Superior temporal gyrus (tissue), 1 donor: ENCODE measurements around the gene PDE4A.
A peak's percentile ranks its signal among the peaks of the same experiment; 100 is the strongest.
"Not testable (repeated sequence)": the region's sequence is repeated elsewhere in the genome, so short reads cannot be mapped to it uniquely, and the experiment has no call there.

Experiments used
- DNase-seq: peaks from one replicate; pipeline ENCODE4 v3.0.0-alpha.2; 2016; ENCODE audit errors: extremely low spot score

PDE4A gene

DNA sequence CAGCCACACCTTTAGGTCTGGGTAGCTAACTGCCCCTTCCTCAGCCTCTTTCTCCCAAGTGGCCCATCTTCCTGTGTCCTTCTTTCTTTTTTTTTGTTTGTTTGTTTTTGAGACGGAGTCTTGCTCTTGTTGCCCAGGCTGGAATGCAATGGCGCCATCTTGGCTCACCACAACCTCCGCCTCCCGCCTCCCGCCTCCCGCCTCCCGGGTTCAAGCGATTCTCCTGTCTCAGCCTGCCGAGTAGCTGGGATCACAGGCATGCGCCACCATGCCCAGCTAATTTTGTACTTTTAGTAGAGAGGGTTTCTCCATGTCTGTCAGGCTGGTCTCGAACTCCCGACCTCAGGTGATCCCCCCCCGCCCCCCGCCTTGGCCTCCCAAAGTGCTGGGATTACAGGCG is 41.7 kb downstream of the PDE4A start:
- DNase-seq = not testable (repeated sequence)

DNA sequence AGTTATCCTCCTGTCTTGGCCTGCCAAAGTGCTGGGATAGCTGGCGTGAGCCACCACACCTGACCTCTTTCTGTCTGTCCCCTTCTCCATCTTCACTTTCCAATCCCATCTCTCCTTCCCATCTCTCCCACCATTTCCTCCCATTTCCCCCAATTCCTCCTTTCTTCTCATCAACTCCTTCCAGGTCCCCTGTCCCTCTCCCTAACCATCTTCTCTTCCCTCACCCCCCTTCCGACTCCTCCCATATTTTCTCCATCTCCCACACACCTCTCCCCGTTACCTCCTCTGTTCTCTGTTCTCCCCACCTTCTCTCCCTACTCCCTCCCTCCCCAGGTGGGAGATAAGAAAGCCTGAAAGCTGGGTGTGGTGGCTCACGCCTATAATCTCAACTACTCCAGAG is 42.2 kb downstream of the PDE4A start:
- DNase-seq = no peak

DNA sequence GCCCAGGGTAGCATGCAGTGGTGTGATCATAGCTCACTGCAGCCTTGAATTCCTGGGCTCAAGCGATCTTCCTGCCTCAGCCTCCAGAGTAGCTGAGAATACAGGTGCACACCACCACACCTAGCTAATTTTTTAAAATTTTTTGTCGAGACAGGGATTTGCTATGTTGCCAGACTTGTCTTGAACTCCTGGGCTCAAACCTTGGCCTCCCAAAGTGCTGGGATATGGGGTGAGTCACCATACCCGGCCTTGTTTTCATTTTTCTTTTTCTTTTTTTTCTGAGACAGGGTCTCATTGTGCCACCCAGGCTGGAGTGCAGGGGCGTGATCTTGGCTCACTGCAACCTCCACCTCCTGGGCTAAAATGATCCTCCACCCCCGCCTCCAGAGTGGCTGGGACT is 44.1 kb downstream of the PDE4A start:
- DNase-seq = no peak

DNA sequence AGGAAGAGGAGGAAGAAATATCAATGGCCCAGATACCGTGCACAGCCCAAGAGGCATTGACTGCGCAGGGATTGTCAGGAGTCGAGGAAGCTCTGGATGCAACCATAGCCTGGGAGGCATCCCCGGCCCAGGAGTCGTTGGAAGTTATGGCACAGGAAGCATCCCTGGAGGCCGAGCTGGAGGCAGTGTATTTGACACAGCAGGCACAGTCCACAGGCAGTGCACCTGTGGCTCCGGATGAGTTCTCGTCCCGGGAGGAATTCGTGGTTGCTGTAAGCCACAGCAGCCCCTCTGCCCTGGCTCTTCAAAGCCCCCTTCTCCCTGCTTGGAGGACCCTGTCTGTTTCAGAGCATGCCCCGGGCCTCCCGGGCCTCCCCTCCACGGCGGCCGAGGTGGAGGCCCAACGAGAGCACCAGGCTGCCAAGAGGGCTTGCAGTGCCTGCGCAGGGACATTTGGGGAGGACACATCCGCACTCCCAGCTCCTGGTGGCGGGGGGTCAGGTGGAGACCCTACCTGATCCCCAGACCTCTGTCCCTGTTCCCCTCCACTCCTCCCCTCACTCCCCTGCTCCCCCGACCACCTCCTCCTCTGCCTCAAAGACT is 46.9 kb downstream of the PDE4A start:
- DNase-seq = no peak

DNA sequence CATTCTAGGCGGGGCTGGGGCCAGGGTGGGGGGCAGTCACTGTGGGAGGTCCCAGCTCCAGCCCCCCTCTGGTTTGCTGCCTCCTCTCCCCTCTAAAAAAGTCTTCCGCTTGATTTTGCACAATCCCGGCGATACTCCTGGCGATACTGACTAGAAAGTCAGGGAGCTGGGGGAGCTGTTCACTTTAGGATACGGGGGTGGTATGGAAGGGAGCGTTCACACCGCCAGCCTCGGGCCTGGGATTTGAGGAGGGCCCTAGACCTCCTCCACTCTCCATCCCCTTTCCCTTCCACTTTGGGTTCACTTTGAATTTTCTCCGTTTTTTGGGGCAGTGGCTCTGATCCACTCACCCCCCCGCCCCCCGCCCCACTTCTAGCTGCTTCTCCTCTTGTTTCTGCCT is 47.8 kb downstream of the PDE4A start:
- no peak for DNase-seq

DNA sequence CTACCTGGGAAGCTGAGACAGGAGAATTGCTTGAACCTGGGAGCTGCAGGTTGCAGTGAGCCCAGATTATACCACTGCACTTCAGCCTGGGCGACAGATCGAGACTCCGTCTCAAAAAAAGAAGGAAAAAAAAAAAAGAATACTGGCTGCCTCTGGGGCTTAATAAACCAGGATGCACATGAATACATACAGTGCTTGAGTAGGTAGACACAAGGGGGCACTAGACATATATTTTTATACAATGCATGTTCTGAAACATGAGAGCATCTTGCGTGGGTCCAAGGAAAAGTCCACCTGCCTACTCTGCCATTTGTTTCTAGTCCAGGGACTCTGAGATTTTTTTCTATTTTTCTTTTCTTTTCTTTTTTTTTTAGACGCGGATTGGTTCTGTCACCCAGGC is 51.6 kb downstream of the PDE4A start:
- peak; percentile 26 for DNase-seq

DNA sequence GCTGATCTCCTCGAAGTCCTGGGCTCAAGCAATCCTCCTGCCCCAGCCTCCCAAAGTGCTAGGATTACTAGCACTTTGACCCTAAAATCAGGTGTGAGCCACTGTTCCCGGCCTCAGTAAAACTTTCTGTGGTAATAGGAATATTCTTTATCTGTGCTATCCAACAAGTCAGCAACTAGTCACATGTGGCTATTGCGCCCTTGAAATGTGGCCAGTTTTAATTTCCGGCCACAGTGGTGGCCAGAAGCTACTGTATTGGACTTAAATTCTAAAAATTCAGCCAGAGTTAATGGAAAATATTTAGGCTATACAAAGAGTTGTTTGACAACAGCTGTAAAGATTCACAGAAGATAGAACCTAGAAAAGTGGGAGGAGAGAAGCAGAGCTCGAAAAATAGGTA is 52.9 kb downstream of the PDE4A start:
- no peak for DNase-seq

DNA sequence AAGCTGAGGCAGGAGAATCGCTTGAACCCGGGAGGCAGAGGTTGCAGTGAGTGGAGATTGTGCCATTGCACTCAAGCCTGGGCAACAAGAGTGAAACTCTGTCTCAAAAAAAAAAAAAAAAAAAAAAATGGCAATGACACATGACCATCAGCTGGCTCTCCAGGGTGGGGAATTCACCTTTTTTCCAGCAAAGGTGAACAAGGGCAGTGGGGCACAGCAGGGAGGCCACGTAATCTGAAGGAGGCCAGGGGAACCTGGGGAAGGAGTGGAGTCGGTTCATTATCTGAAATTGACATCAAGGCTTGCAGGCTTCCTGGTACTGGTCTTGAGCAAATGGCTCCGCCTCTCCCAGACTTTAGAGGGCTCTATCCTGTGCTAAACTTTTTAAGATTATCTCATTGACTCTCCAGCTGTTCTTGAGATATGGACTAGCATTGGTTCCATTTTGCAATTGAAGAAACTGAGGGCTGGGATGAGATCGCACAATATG is 54.7 kb downstream of the PDE4A start:
- no peak for DNase-seq

DNA sequence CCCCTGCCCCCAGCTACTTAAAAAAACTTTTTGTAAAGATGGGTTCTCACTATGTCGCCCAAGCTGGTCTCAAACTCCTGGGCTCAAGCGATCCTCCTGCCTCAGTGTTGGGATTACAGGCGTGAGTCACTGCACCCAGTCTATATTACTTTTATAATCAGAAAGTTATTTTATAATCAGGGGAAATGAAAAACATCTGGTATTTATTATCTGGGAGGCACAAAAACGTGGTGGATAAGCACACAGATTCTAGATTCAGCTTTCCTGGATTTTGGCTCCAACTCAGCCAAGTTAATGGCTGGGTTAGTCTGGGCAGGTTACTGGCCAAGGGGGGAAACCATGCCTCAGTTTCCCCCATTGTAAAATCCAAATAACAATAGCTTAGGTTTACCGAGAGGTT is 58.1 kb downstream of the PDE4A start:
- no peak for DNase-seq

DNA sequence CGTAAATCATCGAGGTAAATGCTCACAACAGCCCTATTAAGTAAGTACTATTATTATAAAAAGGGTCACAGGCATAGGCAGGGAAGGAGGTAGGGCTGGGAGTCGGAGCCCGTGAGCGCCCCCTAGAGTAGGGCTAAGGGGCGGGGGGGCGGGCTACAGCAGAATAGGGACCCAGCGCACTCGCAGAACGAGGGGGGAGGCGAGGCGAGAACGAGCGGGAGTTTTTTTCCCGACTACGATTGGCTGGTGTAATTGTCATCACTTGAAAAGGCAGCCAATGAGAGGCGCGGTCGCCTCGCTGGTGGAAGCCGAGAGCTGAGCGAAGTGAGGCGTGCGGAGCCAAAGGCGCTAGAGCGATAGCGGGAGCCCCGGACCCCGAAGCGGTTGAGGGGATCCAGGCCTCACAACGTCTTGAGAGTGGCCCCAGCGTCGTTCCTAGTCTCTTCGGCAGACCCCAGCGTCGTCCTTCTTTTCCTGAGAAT is 58.6 kb downstream of the PDE4A start:
- DNase-seq = peak; percentile 99

DNA sequence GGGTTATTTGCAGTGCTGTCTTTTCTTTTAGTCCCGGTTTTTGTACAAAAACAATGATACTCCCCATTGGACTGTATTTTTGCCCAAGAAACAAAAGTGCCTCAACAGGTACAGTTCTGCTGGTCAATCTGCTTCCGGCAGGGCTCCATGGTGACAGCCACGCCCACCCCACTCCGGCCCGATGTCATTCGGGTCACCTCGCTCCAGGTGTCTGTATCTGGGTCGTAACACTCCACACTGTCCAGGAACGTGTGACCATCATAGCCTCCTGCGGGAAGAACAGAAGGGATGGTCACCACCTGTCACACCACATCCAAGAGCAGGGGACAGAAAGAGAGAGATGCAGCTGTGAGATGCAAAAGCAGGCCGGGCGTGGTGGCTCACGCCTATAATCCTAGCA is 66.2 kb downstream of the PDE4A start:
- no peak for DNase-seq

DNA sequence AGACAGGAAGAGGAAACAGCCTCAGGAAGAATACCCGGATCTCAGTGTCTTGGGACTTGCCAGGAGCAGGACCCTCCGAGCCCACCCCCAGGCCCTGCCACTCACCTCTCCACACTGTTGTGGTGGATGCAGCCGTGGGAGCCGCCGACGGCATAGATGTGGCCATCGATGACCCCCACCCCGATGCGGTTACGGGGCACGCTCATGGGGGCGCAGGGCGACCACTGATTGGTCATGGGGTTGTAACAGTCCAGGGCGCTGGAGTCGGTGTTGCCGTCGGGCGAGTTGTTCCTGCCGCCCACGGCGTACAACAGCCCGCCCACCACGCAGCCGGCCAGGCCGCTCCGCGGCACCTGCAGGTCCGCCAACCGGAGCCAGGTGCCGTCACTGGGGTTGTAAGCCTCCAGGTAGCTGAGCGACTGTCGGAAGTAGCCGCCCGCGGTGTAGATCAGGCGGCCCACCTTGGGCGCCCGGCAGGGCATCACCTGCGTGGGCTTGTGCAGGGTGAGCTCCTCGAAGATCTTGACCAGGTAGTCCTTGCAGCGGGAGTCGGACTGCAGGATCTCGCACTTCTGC is 71.2 kb downstream of the PDE4A start:
- DNase-seq = no peak

DNA sequence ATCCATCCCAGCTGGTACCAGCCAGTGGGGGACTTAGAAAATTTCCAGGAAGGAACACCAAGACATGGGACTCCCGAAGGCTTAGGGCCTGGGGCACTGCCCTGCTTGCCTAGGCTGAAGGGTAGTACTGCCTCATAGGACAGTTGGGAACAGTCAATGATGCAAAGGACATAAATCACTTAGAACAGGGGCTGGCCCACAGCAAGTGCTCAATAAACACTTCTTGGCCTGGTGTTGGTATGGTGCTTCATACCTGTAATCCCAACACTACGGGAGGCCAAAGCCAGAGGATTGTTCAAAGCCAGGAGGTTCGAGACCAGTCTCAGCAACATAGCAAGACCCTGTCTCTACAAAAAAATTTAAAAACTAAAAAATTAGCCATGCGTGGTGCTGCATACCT is 77.0 kb downstream of the PDE4A start:
- DNase-seq = no peak

DNA sequence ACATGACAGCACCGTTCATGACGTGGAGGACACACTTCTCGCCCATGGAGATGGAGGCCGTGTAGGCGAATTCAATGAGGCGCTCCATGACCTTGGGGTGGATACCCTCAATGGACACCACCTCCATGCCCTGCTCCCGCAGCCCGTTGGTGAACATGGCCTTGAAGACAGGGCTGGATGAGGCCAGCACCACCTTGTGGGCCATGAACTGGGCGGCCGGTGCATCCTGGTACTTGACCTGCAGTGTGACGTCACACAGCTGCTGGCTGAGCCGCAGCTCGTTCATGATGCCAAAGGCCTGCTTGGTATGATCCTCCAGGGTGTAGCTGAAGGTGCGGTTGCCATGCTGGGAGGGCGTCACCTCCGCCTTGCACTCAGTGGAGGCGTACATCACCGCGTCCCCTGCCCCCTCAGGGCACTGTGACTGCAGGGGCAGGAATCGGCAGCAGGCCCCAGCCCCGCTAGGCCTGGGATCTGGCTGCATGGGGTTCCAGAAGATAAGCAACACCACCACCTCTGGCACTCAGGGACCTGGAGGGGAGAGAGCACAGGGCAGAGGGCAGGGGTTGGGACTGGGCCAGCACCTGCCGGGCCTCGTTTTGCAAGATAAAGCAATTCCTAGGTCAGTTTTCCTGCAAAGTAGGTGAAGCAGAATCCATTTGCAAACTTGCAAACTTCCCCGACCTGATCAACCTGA is 79.4 kb downstream of the PDE4A start:
- no peak for DNase-seq

DNA sequence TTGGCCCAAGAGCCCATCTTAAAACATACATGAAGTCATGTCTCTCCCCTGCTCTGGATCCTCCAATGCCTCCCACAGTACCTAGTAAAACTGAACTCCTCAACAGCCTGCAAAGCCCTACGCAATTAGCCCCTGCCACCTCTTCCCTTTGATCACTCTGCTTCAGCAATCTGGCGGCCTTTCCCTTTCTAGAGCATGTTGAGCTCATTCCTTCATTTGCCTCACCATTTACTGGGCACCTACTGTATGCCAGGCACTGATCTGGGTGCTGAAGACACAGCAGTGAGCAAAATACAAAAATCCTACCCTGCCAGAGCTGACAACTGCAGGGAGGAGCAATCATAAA is 79.9 kb downstream of the PDE4A start:
- DNase-seq = no peak

DNA sequence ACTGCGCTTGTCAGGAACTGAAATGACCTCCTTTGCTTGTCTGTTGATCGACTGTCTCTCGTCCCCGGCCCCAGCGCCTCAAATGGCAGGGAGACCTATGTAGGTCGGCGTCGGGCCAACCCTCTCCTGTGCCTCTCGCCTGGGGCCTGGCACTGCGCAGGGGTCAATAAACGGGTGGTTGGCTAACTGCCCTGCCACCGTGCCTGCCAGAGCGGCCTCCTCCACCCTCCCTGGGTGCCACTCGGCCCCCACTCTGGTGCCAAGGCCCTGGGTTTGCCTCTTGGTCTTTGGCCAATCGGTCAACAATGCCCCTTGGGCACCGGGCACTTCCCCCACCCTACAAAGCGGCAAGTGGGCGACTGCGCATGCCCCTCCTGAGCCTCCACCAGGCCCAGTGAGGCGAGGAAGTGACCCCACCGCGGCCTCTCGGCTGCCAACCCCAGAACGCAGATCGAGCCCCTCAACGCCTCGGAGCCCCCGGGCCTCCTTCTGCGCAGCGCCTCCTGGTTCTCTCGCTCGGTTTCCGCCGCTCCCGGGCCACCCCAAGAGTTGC is 81.7 kb downstream of the PDE4A start:
- peak; percentile 77 for DNase-seq

DNA sequence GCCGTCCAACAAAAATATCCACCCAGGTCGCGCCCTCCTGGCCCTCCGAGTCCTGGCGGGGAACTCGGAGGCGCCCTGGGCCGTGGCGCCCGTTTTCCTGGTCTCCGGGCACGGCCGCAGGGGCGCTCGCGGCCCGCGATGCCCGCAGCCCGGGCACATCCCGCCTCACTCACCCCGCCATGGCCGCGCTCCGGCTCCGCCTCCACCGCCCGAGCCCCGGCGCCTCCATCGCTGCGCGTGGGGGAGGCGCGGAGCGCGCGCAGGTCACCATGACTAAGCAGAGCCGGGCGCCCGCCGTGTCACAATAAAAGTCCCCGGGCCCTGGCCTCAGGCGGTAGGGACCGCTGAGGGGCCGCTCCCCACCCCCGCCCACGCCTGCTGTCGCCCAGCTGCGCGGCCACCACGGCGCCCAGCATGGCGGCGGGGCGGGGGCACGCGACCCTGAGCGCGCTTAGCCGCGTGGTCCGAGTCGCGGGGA is 82.2 kb downstream of the PDE4A start:
- DNase-seq = peak; percentile 88

DNA sequence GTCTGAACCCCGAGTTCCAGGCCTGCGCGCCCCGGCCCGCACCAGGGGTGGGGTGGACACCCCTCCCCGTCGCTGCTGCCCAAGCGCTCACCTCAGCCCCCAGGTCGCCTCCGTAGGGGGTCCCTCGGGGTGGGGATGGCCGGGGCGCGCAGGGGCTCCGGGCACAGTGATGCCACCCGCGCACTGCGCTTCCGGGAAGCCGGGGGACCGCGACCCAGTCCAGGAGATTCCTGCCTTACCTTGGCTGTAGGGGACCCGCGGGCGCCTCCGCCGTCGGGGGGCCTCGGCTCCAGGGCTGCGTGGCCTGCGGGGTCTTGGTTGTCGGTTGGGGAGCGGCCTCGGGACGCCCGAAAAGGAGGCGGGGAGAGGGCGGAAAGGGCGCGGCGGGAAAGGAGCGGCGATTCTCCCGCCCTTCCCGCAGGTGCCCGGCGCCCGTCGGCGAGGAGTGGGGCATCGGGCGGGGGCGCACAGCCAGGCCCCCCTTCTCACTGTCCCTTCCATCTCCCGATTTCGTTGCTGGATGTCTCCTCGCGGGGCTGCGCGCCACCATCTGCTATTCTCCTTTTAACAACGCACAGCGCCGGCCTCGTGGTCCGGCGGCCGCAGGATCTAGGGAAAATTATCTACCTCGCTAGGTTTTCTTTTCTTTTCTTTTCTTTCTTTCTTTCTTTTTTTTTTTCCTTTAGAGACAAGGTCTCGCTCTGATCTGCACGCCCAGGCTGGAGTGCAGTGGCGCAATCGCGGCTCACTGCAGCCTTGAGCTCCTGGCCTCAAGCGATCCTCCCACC is 82.9 kb downstream of the PDE4A start, which contains the start of gene KEAP1:
Gene KEAP1, minus strand, starts transcription at position 355 of the 788 bp plus-strand sequence. CDS start 3,323 bp downstream, outside the sequence.
- DNase-seq = peak; percentile 38

DNA sequence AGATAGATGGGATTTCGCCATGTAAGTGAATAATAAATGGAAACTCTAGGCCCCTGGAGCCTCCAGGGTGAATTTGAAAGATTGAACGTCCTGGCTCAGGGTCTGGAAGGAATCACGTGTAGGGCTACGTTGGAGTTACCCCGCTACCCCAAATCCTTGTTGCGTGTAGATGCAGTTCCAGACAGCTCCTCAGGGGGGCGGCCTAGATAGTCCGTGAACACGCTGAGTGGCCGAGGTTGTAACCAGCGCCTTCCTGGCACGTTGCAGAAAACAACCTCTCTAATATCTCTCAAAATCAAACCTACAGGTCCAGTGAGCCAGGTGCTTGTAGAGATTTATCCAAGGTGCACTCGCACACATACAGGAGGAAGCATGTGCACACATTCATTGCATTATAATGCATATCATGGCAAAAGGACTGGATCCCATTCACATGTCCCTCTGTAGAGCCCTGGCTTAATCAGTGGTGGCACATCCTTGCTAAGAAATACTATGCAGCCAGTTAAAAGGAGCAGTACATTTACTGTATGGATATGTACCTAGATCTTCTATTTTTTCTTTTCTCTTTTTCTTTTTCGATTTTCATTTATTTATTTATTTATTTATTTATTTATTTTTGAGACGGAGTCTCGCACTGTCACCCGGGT is 85.4 kb downstream of the PDE4A start:
- peak; percentile 75 for DNase-seq

DNA sequence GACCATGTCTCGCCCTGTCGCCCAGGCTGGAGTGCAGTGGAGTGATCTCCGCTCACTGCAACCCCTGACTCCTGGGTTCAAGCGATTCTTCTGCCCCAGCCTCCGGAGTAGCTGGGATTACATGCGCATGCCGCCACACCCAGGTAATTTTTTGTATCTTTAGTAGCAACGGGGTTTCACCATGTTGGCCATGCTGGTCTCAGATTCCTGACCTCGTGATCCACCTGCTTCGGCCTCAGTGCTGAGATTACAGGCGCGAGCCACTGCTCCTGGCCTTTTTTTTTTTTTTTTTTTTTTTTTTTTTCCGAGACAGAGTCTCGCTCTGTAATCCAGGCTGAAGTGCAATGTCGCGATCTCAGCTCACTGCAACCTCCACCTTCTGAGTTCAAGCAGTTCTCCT is 87.7 kb downstream of the PDE4A start:
- DNase-seq = no peak

DNA sequence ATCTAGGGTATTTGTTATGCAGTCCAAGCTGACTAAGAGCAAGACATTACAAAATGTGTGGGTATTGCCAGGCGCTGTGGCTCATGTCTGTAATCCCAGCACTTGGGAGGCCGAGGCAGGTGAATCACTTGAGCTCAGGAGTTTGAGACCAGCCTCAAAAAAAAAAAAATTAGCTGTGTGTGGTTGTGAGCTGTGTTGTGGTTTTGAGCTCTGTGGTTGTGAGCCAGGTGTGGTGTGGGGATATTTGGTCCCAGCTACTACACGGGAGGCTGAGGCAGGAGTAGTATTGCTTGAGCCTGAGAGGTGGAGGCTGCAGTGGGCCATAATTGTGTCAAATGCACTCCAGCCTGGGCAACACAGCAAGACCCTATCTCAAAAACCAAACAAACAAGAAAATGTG is 88.4 kb downstream of the PDE4A start:
- no peak for DNase-seq
